CD4-positive, alpha-beta memory T cell (primary cell): Measurements from ENCODE around the gene PDE4D. TPM values are rescaled to one million over a fixed set of nuclear protein-coding genes. Genes with fewer than 3 reads are reported as not detected.

Source experiments
- CTCF ChIA-PET: fragments of 350-600 bp; sonication (Branson Sonifier 250); formaldehyde crosslinking; loops from one replicate; lab custom pipeline; 2021; ENCODE audit warnings: inconsistent platforms; ENCODE audit not compliant: partially characterized antibody; lab: Charles Lee
- POLR2A ChIA-PET: fragments of 350-600 bp; sonication (Branson Sonifier 250); formaldehyde crosslinking; loops from one replicate; lab custom pipeline; 2021; ENCODE audit not compliant: partially characterized antibody; lab: Charles Lee
- DNase-seq, 5 donors: peaks; one replicate each; pipeline versions ENCODE4 v3.0.0 to v3.0.0-alpha.2; 2020 to 2022; ENCODE audit warnings: mixed read lengths in 1 of 5
- H3K27ac ChIP-seq: one replicate; pipeline ENCODE4 v1.7.0; 2013; ENCODE audit warnings: low read depth, low read length
- H3K27me3 ChIP-seq: 2 replicates; pipeline ENCODE4 v1.7.0; 2013; ENCODE audit warnings: mild to moderate bottlenecking, low read length, moderate library complexity; ENCODE audit not compliant: insufficient read depth
- H3K36me3 ChIP-seq: 2 replicates; pipeline ENCODE4 v1.7.0; 2013; ENCODE audit warnings: mild to moderate bottlenecking, low read length, moderate library complexity; ENCODE audit not compliant: insufficient read depth
- H3K4me1 ChIP-seq: 2 replicates; pipeline ENCODE4 v1.7.0; 2013; ENCODE audit warnings: mild to moderate bottlenecking, low read length, moderate library complexity; ENCODE audit not compliant: insufficient read depth
- H3K4me3 ChIP-seq, 2 donors: one replicate each; pipeline ENCODE4 v1.7.0; 2013; ENCODE audit warnings: low read length in 2 of 2, mild to moderate bottlenecking in 1 of 2
- H3K9me3 ChIP-seq, 2 donors: one replicate each; pipeline ENCODE4 v1.7.0; 2013; ENCODE audit warnings: low read length in 2 of 2, control low read depth in 1 of 2; ENCODE audit not compliant: control insufficient read depth in 1 of 2
- H3K27ac Mint-ChIP-seq, 7 donors: one replicate each; pipeline ENCODE4 v1.8.0; 2020 to 2021; ENCODE audit warnings: mixed read lengths in 7 of 7, mild to moderate bottlenecking in 6 of 7, inconsistent platforms in 3 of 7, moderate library complexity in 3 of 7
- H3K27me3 Mint-ChIP-seq, 2 donors: one replicate each; pipeline ENCODE4 v1.8.0; 2020 to 2021; ENCODE audit warnings: mixed read lengths in 2 of 2
- H3K36me3 Mint-ChIP-seq, 2 donors: one replicate each; pipeline ENCODE4 v1.8.0; 2020 to 2021; ENCODE audit warnings: mixed read lengths in 2 of 2, inconsistent platforms in 1 of 2, mild to moderate bottlenecking in 1 of 2
- H3K4me1 Mint-ChIP-seq, 4 donors: one replicate each; pipeline ENCODE4 v1.8.0; 2020 to 2021; ENCODE audit warnings: mixed read lengths in 4 of 4, mild to moderate bottlenecking in 1 of 4
- H3K4me3 Mint-ChIP-seq, 8 donors: one replicate each; pipeline ENCODE4 v1.8.0; 2020 to 2021; ENCODE audit warnings: mixed read lengths in 8 of 8, mild to moderate bottlenecking in 7 of 8, moderate library complexity in 6 of 8, inconsistent platforms in 3 of 8
- H3K9me3 Mint-ChIP-seq, 8 donors: one replicate each; pipeline ENCODE4 v1.8.0; 2020 to 2021; ENCODE audit warnings: mixed read lengths in 8 of 8, mild to moderate bottlenecking in 5 of 8, inconsistent platforms in 3 of 8, moderate library complexity in 1 of 8
- intact Hi-C: fragments of 100-400 bp; cut with micrococcal nuclease; formaldehyde crosslinking; loops from one replicate; pipeline ENCODE4 v1.15.1; 2023
- polyA plus RNA-seq, 2 donors: library from polyadenylated mRNA; unstranded; fragments of 300-500 nt; fragmentation: Illumina TruSeq; gene quantifications; one replicate each; pipeline ENCODE4 v1.2.3, GENCODE V29; 2021
- total RNA-seq, 2 experiments: library from RNA; stranded (reverse); gene quantifications; one replicate each; pipeline ENCODE4 v1.2.3, GENCODE V29; 2021

PDE4D gene
- total and polyA plus RNA-seq, 4 experiments from 2014 or later = 12.3 to 49.7 (median 30.3) TPM

GRCh38 chr5:59188419-59189225 lies 704.9 kb downstream of the PDE4D start:
- DNase-seq = peak; percentile 55 to 68 (median 66)
- Mint-ChIP-seq H3K27me3 (peaks cover 13 to 15% of the 10 kb centered on the region in 2 donors), H3K4me3 (peak overlapping the region in 2 of 8 donors; percentile 23 to 58), H3K9me3 (no peaks in the 10 kb centered on the region), H3K36me3 (no peaks in the 10 kb centered on the region), H3K4me1 (peaks cover 3 to 5% (median 4%) of the 10 kb centered on the region in 4 donors), H3K27ac (no peak overlapping the region)
- Histone ChIP-seq H3K27ac (no peak overlapping the region), H3K4me1 (peaks cover 5% of the 10 kb centered on the region), H3K9me3 (no peaks in the 10 kb centered on the region), H3K4me3 (no peak overlapping the region), H3K27me3 (no peaks in the 10 kb centered on the region), H3K36me3 (no peaks in the 10 kb centered on the region)
- ChIA-PET CTCF (interaction anchor here (0.6 to 10.3 kb wide), 42 partner anchors 8 to 612 kb away, joined by 3 to 98 read pairs (median 5); no protein-coding TSS in a partner anchor), POLR2A (interaction anchor here (1.1 kb wide), 1 partner anchor 192 kb away, joined by 3 read pairs; no protein-coding TSS in a partner anchor)
- intact Hi-C loops = loop anchor here (1.0 kb wide), 3 partner anchors 180 to 612 kb away; no protein-coding TSS in a partner anchor

GRCh38 chr5:59187857-59188256 lies 705.7 kb downstream of the PDE4D start:
- CTCF ChIA-PET = interaction anchor here (0.9 to 10.3 kb wide), 35 partner anchors 9 to 613 kb away, joined by 3 to 98 read pairs (median 6); no protein-coding TSS in a partner anchor
- Histone ChIP-seq H3K4me1 (peaks cover 5% of the 10 kb centered on the region), H3K27ac (no peak overlapping the region), H3K27me3 (no peaks in the 10 kb centered on the region), H3K4me3 (no peak overlapping the region), H3K9me3 (no peaks in the 10 kb centered on the region), H3K36me3 (no peaks in the 10 kb centered on the region)
- Mint-ChIP-seq H3K27ac (no peak overlapping the region), H3K36me3 (no peaks in the 10 kb centered on the region), H3K4me3 (no peak overlapping the region), H3K27me3 (peaks cover 15 to 17% of the 10 kb centered on the region in 2 donors), H3K4me1 (peaks cover 3 to 5% (median 4%) of the 10 kb centered on the region in 4 donors), H3K9me3 (no peaks in the 10 kb centered on the region)
- no peak for DNase-seq
- intact Hi-C loops = loop anchor here (1.0 kb wide), 3 partner anchors 180 to 612 kb away; no protein-coding TSS in a partner anchor
- POLR2A ChIA-PET = no interaction called here

- DNase-seq = no peak
- peaks cover 5% of the 10 kb centered on the region for H3K4me1 ChIP-seq
- no peaks in the 10 kb centered on the region for H3K36me3 ChIP-seq
- Mint-ChIP-seq H3K4me3 (no peak overlapping the region), H3K36me3 (no peaks in the 10 kb centered on the region), H3K4me1 (peaks cover 3 to 5% (median 4%) of the 10 kb centered on the region in 4 donors), H3K9me3 (no peaks in the 10 kb centered on the region), H3K27ac (no peak overlapping the region), H3K27me3 (peaks cover 15 to 21% of the 10 kb centered on the region in 2 donors)
- ChIA-PET CTCF (interaction anchor here (1.1 to 10.3 kb wide), 12 partner anchors 10 to 625 kb away, joined by 3 to 98 read pairs (median 16); no protein-coding TSS in a partner anchor), POLR2A (no interaction called here)
- no peak overlapping the region for H3K27ac ChIP-seq
- intact Hi-C loops = no loop called here
- no peaks in the 10 kb centered on the region for H3K27me3 ChIP-seq
- H3K9me3 ChIP-seq = no peaks in the 10 kb centered on the region
- no peak overlapping the region for H3K4me3 ChIP-seq
These were observed 706.9 kb downstream of the PDE4D start for GRCh38 chr5:59186623-59187022.

GRCh38 chr5:59185757-59186385 lies 707.7 kb downstream of the PDE4D start:
- Histone ChIP-seq H3K36me3 (no peaks in the 10 kb centered on the region), H3K4me3 (no peak overlapping the region), H3K27ac (no peak overlapping the region), H3K4me1 (peaks cover 5% of the 10 kb centered on the region), H3K27me3 (no peaks in the 10 kb centered on the region), H3K9me3 (no peaks in the 10 kb centered on the region)
- no peak for DNase-seq
- H3K27ac Mint-ChIP-seq = no peak overlapping the region
- H3K27me3 Mint-ChIP-seq = peaks cover 15 to 21% of the 10 kb centered on the region in 2 donors
- H3K4me1 Mint-ChIP-seq = peaks cover 3 to 5% (median 4%) of the 10 kb centered on the region in 4 donors
- ChIA-PET POLR2A (no interaction called here), CTCF (interaction anchor here (0.7 to 10.3 kb wide), 6 partner anchors 10 to 299 kb away, joined by 3 to 98 read pairs (median 6); no protein-coding TSS in a partner anchor)
- H3K9me3 Mint-ChIP-seq = no peaks in the 10 kb centered on the region
- no peaks in the 10 kb centered on the region for H3K36me3 Mint-ChIP-seq
- intact Hi-C loops = no loop called here
- H3K4me3 Mint-ChIP-seq = no peak overlapping the region

GRCh38 chr5:59184769-59185168 lies 708.8 kb downstream of the PDE4D start:
- H3K27ac Mint-ChIP-seq = no peak overlapping the region
- H3K4me1 ChIP-seq = peaks cover 5% of the 10 kb centered on the region
- peaks cover 3 to 5% (median 4%) of the 10 kb centered on the region in 4 donors for H3K4me1 Mint-ChIP-seq
- no peak overlapping the region for H3K4me3 ChIP-seq
- peaks cover 13 to 23% of the 10 kb centered on the region in 2 donors for H3K27me3 Mint-ChIP-seq
- DNase-seq = peak in 1 of 5 donors; percentile 22
- intact Hi-C loops = no loop called here
- ChIA-PET CTCF (interaction anchor here (1.0 to 10.3 kb wide), 5 partner anchors 9 to 298 kb away, joined by 3 to 98 read pairs (median 9); no protein-coding TSS in a partner anchor), POLR2A (no interaction called here)
- H3K27me3 ChIP-seq = no peaks in the 10 kb centered on the region
- H3K9me3 ChIP-seq = no peaks in the 10 kb centered on the region
- no peaks in the 10 kb centered on the region for H3K9me3 Mint-ChIP-seq
- H3K4me3 Mint-ChIP-seq = no peak overlapping the region
- H3K36me3 ChIP-seq = no peaks in the 10 kb centered on the region
- no peaks in the 10 kb centered on the region for H3K36me3 Mint-ChIP-seq
- H3K27ac ChIP-seq = no peak overlapping the region

GRCh38 chr5:59182760-59183159 lies 710.8 kb downstream of the PDE4D start:
- Mint-ChIP-seq H3K9me3 (no peaks in the 10 kb centered on the region), H3K4me3 (no peak overlapping the region), H3K27ac (no peak overlapping the region), H3K36me3 (no peaks in the 10 kb centered on the region), H3K4me1 (no peaks in the 10 kb centered on the region), H3K27me3 (peaks cover 10 to 16% of the 10 kb centered on the region in 2 donors)
- ChIA-PET CTCF (interaction anchor here (1.5 to 10.3 kb wide), 2 partner anchors 7 to 297 kb away, joined by 4 to 98 read pairs; no protein-coding TSS in a partner anchor), POLR2A (no interaction called here)
- H3K4me1 ChIP-seq = no peaks in the 10 kb centered on the region
- H3K27me3 ChIP-seq = no peaks in the 10 kb centered on the region
- no peak overlapping the region for H3K27ac ChIP-seq
- intact Hi-C loops = no loop called here
- H3K36me3 ChIP-seq = no peaks in the 10 kb centered on the region
- no peaks in the 10 kb centered on the region for H3K9me3 ChIP-seq
- H3K4me3 ChIP-seq = no peak overlapping the region
- DNase-seq = no peak
